Tibial nerve (tissue), 4 donors: Measurements from ENCODE around the gene NUDT4B.
"Not testable (repeated sequence)": the region's sequence is repeated elsewhere in the genome, so short reads cannot be mapped to it uniquely, and the experiment has no call there.

ENCODE experiments used
- CTCF ChIP-seq, 5 experiments: fragments of 200-600 bp in 3 of 5; fragments of 450-650 bp in 2 of 5; sonication (generic) in 3 of 5; IDR thresholded peaks; one replicate each; pipeline ENCODE4 v1.5.1; 2016 to 2019; ENCODE audit warnings: antibody characterized with exemption in 5 of 5, mild to moderate bottlenecking in 3 of 5, moderate library complexity in 2 of 5
- EP300 ChIP-seq, 2 donors: sonication (generic); formaldehyde crosslinking; IDR thresholded peaks; one replicate each; pipeline ENCODE4 v1.6.1; 2017; ENCODE audit warnings: antibody characterized with exemption in 2 of 2, mild to moderate bottlenecking in 1 of 2
- POLR2A ChIP-seq, 2 donors: fragments of 450-650 bp; IDR thresholded peaks; one replicate each; pipeline ENCODE4 v1.6.1; 2017; ENCODE audit warnings: antibody characterized with exemption in 2 of 2, mild to moderate bottlenecking in 2 of 2, moderate library complexity in 2 of 2

DNA sequence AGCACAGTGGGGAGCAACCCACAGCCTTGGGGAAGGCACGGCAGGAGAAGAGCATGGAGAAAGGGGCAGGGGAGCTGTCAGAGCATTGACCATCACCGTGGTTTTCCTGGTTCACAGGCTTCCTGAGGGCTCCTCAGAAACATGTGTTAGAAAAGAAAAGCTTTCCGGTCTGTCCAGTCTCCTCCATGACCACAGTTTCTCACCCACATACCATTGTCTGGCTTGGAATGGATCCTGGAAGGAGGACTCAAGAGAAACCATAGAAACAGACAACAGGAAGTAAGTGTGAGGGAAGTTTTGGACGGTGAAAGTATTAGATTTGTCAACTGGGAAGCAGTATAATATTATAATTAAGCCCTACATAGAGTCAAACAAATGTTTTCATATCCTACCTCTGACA, 16.3 kb upstream of the NUDT4B start:
- not testable (repeated sequence) for TF ChIP-seq CTCF, EP300, POLR2A (IDR thresholded peaks at IDR 0.05)
